Muscle layer of colon (tissue), 2 donors: ENCODE measurements around the gene CCDC33.

Experiments
- H3K27ac ChIP-seq: one replicate; pipeline ENCODE4 v1.7.0; 2013; ENCODE audit warnings: low read depth, mild to moderate bottlenecking, low read length, moderate library complexity
- H3K27me3 ChIP-seq, 2 donors: one replicate each; pipeline ENCODE4 v1.7.0; 2013; ENCODE audit warnings: low read length in 2 of 2, mild to moderate bottlenecking in 2 of 2; ENCODE audit not compliant: insufficient read depth in 2 of 2, control insufficient read depth in 1 of 2
- H3K36me3 ChIP-seq: one replicate; pipeline ENCODE4 v1.7.0; 2013; ENCODE audit warnings: mild to moderate bottlenecking, low read length; ENCODE audit not compliant: insufficient read depth
- H3K4me1 ChIP-seq: one replicate; pipeline ENCODE4 v1.7.0; 2013; ENCODE audit warnings: mild to moderate bottlenecking, low read length; ENCODE audit not compliant: insufficient read depth
- H3K4me3 ChIP-seq, 2 donors: one replicate each; pipeline ENCODE4 v1.7.0; 2013; ENCODE audit warnings: low read length in 2 of 2, low read depth in 1 of 2, mild to moderate bottlenecking in 1 of 2, moderate library complexity in 1 of 2
- H3K9ac ChIP-seq: one replicate; pipeline ENCODE4 v1.7.0; 2013; ENCODE audit warnings: low read length
- H3K9me3 ChIP-seq: one replicate; pipeline ENCODE4 v1.7.0; 2013; ENCODE audit warnings: mild to moderate bottlenecking, low read length
- donor health status: abdominal sarcoma.
- donor health status: Adenocarcinoma of cecum.

CCDC33 gene

GRCh38 chr15:74209997-74210671 lies 26.0 kb upstream of the CCDC33 start:
- no peak overlapping the region for H3K9ac ChIP-seq
- no peak overlapping the region for H3K27ac ChIP-seq
- no peaks in the 10 kb centered on the region for H3K36me3 ChIP-seq
- H3K9me3 ChIP-seq = no peaks in the 10 kb centered on the region
- peaks cover 0 to 4% of the 10 kb centered on the region in 2 donors for H3K27me3 ChIP-seq
- H3K4me3 ChIP-seq = no peak overlapping the region
- no peaks in the 10 kb centered on the region for H3K4me1 ChIP-seq

DNA sequence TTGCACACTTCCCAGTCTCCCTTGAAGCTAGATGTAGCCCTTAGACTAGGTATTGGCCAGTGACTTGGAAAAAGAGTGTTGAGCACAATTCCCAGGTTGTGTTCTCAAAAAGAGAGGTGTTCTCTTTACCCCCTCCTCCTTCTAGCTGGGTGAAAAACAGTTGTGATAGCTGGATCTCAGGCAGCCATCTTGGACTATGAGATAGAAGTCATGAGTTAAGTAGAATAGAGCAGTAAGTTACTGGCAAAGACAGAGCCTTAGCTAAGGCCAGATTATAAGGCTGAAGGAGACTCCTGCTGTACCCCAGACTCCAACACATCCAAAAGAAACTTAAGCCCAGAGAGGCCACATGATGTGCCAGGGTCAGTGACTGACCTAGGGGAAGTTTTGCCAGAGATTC lies 25.4 kb upstream of the CCDC33 start:
- no peaks in the 10 kb centered on the region for H3K9me3 ChIP-seq
- no peaks in the 10 kb centered on the region for H3K4me1 ChIP-seq
- H3K36me3 ChIP-seq = no peaks in the 10 kb centered on the region
- H3K4me3 ChIP-seq = no peak overlapping the region
- H3K27ac ChIP-seq = no peak overlapping the region
- no peak overlapping the region for H3K9ac ChIP-seq
- peaks cover 0 to 4% of the 10 kb centered on the region in 2 donors for H3K27me3 ChIP-seq

- no peaks in the 10 kb centered on the region for H3K4me1 ChIP-seq
Observed at GRCh38 chr15:74211656-74212055, 24.5 kb upstream of the CCDC33 start.

GRCh38 chr15:74212494-74212893 lies 23.6 kb upstream of the CCDC33 start:
- peaks cover 0 to 9% of the 10 kb centered on the region in 2 donors for H3K27me3 ChIP-seq
- no peaks in the 10 kb centered on the region for H3K9me3 ChIP-seq
- H3K9ac ChIP-seq = no peak overlapping the region
- H3K36me3 ChIP-seq = no peaks in the 10 kb centered on the region
- H3K27ac ChIP-seq = no peak overlapping the region
- no peaks in the 10 kb centered on the region for H3K4me1 ChIP-seq
- no peak overlapping the region for H3K4me3 ChIP-seq

More at GRCh38 chr15:74211656-74212055, 24.5 kb upstream of the CCDC33 start:
- Histone ChIP-seq H3K36me3 (no peaks in the 10 kb centered on the region), H3K27me3 (peaks cover 0 to 4% of the 10 kb centered on the region in 2 donors), H3K9ac (no peak overlapping the region), H3K27ac (no peak overlapping the region), H3K9me3 (no peaks in the 10 kb centered on the region), H3K4me3 (no peak overlapping the region)

- Histone ChIP-seq H3K27me3 (peaks cover 0 to 15% of the 10 kb centered on the region in 2 donors), H3K9ac (no peak overlapping the region), H3K36me3 (no peaks in the 10 kb centered on the region), H3K4me3 (no peak overlapping the region), H3K9me3 (no peaks in the 10 kb centered on the region), H3K27ac (no peak overlapping the region), H3K4me1 (no peaks in the 10 kb centered on the region)
Observed at GRCh38 chr15:74213858-74214284, 22.3 kb upstream of the CCDC33 start.

DNA sequence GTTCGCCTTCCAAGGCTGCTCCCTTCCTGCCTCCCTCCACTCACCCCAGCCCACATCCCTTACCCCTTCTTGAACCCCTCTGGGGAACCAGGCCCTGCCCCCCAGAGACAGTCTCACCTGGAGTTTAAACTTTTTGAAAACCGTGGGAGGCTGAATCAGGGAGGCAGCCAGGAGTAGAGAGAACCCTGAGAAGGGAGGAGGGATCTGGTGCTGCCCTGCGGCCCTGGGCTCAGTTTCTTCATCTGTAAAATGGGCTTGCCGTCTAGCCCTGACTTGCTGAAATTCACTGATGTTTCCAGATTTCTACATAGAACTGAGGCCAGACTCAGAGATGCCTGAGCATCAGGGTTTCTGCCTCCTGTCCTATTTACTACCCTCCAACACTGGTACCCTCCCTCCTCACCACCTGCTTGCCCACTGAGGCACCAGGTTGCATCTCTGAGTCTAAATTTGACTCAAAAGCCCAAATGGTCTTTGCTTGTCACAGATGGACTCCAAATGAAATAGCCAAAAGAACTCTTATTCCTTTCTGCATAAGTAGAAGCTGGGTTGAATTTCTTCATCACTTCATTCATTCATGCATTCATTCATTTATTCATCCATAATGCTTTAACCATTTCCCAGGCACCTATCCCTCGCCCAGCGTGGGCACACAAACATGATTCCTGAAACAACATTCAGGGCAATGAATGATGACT lies 21.7 kb upstream of the CCDC33 start:
- Histone ChIP-seq H3K27ac (no peak overlapping the region), H3K4me1 (no peaks in the 10 kb centered on the region), H3K27me3 (peaks cover 0 to 15% of the 10 kb centered on the region in 2 donors), H3K4me3 (no peak overlapping the region), H3K36me3 (no peaks in the 10 kb centered on the region), H3K9ac (no peak overlapping the region), H3K9me3 (no peaks in the 10 kb centered on the region)

DNA sequence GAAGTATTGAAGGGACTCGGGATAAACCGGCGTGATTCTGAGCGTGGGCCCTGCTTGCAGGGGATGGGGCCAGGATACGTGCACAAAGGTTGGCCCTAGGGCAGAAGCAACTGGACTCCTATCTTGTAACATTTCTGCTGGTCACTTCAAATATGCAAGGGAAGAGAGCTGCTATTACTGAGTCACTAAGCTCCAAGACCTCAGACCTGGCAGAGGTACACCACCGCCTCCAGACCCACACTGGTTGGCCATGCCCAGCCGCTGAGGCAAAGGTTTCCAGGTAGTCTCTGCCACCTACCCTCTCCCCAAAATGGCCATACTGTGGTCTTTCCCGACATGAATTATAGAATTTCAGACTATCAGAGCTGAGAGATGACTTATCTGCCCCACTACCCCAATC lies 20.2 kb upstream of the CCDC33 start:
- H3K9me3 ChIP-seq = no peaks in the 10 kb centered on the region
- no peak overlapping the region for H3K4me3 ChIP-seq
- no peaks in the 10 kb centered on the region for H3K4me1 ChIP-seq
- H3K27ac ChIP-seq = no peak overlapping the region
- H3K9ac ChIP-seq = no peak overlapping the region
- H3K27me3 ChIP-seq = peaks cover 0 to 15% of the 10 kb centered on the region in 2 donors
- no peaks in the 10 kb centered on the region for H3K36me3 ChIP-seq

DNA sequence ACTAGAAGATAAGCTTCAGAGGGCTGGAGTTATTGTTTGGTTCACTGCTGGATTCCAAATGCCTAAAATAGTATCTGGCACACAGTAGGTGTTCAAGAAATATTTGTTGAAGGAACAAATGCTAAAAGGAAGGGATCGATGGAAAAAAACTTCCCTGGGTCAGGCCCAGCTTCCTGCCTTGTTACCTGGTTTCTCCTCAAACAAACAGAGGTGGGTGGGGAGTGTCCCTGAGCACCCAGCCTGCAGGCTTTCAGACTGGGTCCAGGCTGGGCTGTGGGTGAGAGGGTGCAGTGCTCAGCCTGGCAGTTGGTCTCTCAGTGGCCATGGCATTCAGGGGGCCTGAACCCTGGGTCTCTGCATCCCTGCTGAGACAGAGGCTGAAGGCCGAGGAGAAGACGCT lies 19.2 kb upstream of the CCDC33 start:
- no peaks in the 10 kb centered on the region for H3K9me3 ChIP-seq
- H3K9ac ChIP-seq = no peak overlapping the region
- no peaks in the 10 kb centered on the region for H3K4me1 ChIP-seq
- no peaks in the 10 kb centered on the region for H3K36me3 ChIP-seq
- H3K4me3 ChIP-seq = no peak overlapping the region
- H3K27me3 ChIP-seq = peaks cover 0 to 15% of the 10 kb centered on the region in 2 donors
- H3K27ac ChIP-seq = no peak overlapping the region

- Histone ChIP-seq H3K4me1 (no peaks in the 10 kb centered on the region), H3K4me3 (no peak overlapping the region), H3K36me3 (no peaks in the 10 kb centered on the region), H3K27me3 (peaks cover 0 to 19% of the 10 kb centered on the region in 2 donors), H3K27ac (no peak overlapping the region), H3K9me3 (no peaks in the 10 kb centered on the region), H3K9ac (no peak overlapping the region)
Observed at GRCh38 chr15:74217907-74218885, 17.9 kb upstream of the CCDC33 start.

DNA sequence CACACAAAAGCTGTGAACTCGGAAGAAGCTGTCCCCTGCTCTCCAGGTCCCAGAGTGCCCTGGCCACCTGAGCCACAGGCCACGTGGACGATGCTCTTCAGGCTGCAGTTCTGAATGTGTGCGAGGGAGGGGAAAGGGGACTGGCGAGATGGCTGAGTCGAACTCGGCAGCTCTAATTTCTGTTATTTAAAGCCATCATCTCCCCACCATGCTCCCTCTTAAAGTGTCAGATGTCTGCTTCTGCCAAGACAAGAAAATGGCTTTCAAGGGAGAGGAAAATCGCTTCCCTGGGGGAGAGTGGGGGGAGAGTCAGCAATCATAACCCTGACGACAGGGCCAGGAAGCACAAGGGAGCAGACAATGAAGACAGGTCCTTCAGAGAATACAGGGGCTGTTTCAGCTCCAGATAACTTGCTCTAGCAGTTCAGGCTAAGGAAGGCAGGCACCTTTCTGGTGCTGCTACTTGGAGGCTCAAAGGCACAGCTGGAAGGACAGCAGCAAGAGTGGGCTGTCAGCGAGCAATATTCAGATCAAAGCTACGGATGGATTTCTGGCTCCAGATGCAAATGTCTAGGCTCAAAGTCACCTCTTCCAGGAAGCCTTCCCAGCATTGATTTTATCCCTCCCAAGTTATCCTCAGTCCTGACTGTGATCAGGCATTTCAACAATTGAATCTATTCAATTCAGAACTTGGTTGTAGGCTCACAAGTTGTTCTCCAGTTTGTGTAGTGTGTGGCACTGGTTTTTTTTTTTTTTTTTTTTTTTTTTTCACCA lies 15.5 kb upstream of the CCDC33 start:
- Histone ChIP-seq H3K27me3 (peaks cover 0 to 28% of the 10 kb centered on the region in 2 donors), H3K36me3 (no peaks in the 10 kb centered on the region), H3K9me3 (no peaks in the 10 kb centered on the region), H3K9ac (no peak overlapping the region), H3K27ac (no peak overlapping the region), H3K4me3 (no peak overlapping the region), H3K4me1 (no peaks in the 10 kb centered on the region)
